HG02759 (cell line): ENCODE data around the gene ENOX1.

Experiments used
- ATAC-seq: cut with Tn5 transposase; IDR thresholded peaks from one replicate; pipeline ENCODE4 v1.9.1; 2021; ENCODE audit warnings: mild to moderate bottlenecking, moderate library complexity; ENCODE audit not compliant: unreplicated experiment

The ENOX1 gene

DNA sequence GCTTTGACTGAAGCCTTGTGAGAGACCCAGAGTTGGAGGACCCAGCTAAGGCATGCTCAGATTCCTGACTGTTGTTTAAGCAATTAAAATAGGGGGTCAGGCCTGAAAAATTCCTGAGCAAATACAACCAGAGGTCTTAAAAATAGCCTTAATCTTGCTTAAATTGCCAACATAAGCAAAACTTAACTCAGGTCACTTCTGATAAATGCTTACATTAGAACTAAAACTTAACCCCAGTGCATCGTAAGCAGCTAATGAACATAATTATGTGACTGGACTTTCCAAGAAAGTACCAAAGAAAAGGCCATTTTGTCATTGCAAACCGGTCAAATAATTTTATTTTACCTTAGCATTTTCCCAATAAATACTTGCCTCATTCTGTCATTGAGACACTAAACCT, 294.5 kb downstream of the ENOX1 start:
- ATAC-seq = no peak

DNA sequence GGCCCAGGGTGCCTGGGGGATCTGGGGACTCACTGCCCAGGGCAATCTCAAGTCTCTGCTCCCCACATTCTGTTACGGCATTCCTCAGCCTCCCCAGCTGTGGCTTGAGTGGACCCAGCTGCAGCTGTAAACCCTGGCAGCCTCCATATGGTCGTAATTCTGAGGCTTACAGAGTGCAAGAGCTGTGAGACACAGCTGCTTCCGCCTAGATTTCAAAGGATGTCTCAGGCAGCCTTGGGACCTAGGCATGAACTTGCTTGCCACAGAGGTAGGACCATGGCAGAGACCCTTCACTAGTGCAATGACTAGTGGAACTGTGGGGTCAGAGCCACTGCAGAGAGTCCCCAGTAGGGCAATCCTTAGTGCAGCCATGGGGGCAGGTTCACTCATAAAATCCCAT, 297.5 kb downstream of the ENOX1 start:
- no peak for ATAC-seq

DNA sequence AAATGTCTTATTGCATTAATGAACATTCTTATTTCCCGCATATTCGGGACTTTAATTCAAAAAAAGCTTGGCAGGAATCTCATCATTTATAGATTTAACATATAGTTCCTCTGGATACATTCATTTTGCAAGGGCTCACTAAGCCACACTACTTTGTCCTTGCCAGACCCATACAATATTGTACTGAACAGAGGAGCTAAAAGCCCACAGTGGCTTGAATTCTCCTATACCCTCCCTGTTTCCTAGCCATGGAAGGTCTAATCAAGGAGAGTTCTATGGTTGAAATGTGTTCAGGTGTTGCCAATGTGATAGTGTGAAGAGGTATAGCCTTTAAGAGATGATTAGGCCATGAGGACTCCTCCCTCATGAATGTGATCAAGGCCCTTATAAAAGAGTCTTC, 298.9 kb downstream of the ENOX1 start:
- no peak for ATAC-seq

DNA sequence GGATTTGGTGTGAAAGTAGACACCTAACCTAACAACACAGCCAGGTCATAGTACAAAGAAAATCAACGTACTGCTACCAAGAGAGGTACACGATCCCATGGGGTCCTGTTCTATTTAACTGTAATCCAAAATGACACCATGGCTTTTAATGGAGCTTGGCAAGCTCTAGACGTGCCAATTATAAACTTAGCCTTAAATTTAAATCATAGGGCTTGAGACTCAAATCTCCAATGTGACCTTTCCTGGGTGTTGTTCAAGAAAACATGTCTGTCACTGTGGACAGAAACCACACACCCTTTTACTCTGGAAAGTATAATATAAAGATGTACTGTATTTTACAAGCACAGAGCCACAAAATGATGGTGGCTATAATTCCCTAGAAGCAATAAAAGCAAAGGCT, 299.3 kb downstream of the ENOX1 start:
- no peak for ATAC-seq

DNA sequence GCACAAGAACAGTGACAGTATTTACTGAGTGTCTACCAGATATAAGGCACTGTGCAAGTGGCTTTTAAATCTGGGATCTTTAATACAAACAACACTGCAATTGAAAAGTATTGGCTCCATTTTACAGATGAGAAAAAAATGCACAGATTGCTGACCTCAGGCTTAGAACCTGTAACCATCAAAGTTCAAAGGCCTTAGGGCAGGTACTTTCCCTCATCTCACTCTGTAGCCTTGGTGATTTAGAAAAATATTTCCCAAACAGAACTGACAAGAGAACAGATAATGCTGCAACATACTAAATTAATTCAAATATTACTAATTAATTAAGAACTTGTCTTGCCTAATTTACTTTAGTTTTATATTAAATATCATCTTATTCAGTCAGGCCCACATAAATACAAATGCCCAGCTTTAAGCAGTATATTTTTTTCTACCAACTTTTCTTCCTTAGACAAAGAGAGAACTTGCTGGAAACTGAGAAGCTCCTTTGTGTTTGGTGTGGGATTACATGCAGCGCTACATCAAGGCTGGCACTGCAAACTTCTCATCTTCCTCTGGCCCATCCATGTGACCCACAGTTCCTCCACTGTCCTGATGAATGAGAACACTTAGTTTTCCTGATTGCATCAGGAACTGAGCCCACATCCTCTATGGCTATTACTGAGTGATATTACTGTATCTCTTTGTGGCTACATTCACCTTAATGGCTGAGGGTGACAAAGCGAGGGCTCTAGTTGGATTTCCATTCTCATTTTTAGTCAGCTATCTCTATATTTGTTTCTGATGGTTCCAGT, 302.1 kb downstream of the ENOX1 start:
- ATAC-seq = no peak

DNA sequence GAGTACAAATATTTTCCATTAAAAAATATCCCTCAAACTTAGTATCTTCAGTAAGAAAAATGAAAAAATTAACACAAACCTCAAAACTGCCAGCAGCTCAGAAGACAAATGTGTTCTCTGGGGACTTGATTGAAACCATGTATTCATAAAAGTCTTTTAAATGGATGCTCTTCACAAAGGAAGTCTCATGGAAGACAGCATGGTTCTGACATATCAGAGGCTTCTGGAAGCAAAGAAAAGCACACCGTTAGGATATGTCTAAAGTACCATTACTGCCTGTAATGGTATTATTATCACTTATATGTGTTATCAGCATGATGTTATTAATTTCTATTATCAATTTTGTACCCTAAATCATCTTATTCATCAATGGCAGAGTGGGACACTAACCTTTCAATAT, 302.8 kb downstream of the ENOX1 start:
- ATAC-seq = no peak

DNA sequence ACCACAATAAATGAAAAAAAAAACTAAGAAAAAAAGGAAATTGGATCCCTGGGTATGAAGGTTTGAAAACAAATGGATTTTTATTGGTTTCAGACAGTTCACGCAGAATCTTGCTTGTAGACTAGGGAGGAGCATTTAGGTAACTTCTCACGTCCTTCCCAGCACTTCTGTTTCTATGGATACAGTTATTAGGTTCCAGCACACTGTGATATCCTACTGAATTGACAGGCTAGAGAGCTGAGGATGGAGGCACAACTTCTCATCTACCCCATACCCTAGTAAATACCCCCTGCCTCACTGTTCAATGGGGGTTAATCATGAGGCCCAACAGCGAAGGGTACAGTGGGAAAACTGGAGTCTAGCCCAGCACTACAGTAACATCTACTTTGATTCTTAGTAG, 304.1 kb downstream of the ENOX1 start:
- ATAC-seq = no peak

DNA sequence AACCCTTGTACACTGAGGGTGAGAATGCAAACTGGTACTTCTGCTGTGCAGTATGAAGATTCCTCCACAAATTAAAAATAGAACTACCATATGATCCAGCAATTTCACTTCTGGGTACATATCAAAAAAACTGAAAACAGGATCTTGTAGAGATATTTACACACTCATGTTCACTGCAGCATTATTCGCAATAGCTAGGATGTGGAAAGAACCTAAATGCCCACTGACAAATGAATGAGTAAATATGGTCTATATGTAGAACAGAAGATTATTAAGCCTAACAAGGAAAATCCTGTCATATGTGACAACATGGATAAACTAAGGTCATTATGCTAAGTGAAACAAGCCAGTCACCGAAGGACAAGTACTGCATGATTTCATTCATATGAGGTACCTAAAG, 304.7 kb downstream of the ENOX1 start:
- ATAC-seq = no peak

DNA sequence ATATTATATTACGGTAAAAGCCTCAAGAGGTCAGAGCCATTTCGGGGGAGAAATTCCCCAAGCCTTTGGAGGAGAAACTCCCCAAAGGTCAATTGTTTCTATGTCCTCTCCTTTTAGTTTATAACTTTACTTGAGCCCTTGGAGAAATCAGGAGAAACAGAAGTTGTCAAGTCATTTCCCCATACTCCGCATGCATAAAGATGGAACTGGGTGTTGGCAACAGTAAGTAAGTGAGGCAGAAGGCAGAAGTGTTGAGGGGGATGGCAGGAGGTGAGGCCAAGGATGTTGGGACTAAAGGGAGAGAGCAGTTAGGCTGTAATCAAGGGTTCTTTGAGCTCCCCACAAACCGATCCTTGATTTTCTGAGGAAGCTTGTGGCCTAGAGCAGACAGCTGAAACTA, 307.9 kb downstream of the ENOX1 start:
- ATAC-seq = no peak

DNA sequence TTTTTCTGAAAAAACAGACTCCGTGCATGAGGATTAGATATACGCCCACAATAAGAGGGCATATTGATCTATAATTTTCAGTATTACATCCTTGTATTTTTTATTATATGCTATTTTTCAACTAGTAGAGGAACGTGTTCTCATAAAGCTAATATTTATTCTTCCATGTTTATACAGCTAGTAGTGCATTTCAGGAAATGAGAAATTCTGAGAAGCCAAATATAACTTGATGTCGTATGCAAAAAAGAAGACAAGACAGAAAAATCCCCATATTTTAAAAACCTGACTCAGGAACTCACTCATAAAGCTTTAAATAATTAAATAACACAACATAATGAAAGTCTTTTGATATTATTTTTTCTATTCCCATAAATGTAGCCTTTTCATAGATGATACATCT, 308.6 kb downstream of the ENOX1 start:
- ATAC-seq = no peak

DNA sequence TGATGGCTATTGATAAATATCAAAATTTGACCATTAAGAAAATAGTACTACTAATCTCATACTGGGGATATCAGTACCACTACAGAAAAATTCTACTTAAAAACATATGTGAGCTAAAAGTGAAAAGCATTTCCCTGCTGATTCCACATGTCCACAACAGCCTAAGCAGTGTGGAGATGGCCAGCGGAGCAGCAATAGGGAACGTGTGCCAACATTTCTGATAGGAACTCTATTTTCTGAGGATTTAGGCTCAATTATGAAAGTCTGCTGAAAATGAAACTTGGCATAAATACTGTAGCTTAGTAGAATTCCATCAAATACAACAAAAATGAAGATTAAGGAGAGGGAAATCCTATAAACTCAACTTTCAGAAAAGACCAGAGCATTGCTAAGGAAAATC, 311.6 kb downstream of the ENOX1 start:
- no peak for ATAC-seq

DNA sequence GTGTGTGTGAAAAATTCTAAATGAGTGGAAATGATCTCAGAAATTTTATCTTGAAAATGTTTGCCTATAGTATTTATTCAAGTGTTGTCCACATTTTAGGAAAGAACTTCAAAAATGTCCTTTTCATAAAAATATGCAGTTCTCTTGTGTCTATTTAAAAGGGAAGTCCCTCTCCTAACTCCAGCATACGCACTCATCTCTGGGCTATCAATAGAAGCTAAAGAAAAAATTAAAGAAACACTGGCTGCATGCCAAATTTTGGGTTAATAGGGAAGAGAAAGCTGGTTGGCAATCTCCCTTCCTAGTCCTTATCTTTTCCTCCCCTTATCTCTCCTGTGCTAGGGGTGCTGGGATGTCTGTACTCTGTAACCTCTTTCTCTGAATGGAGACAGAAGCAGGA, 313.3 kb downstream of the ENOX1 start:
- ATAC-seq = no peak

DNA sequence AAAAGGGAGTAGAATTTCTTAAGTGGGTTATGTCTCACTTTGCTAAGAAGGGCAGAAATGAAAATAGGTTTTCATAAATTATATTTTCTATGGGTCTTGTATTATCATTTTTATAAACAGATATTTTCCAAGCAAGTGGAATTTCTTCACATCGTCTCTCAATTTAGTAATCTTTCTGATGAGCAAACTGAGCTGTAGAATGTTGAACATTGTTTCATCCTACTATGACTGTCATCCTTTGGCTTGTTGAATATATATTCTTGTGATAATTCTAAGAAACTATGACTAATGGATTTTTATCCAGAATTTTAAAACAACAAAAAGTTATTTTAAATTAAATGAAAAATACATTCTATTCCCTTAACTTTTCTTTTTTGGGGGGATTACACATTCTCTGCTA, 313.8 kb downstream of the ENOX1 start:
- ATAC-seq = no peak

DNA sequence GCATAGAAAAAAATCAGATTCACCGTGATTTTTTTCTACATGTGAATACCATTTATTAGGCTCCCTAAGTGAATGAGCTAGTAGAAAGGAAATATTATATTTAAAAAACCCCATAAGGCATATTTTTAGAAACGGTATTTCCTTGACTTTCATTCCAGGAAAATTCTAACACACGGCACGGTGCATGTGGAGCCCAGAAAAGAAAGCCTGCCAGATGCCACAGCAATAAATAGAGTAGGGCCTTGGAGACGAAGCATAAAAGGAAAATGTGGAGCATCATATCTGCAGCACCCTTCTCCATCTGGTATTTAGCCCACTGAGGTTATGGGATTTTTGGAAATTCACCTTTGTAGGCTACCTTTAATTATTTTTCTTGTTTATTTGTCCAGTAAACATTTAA, 314.4 kb downstream of the ENOX1 start:
- ATAC-seq = no peak

DNA sequence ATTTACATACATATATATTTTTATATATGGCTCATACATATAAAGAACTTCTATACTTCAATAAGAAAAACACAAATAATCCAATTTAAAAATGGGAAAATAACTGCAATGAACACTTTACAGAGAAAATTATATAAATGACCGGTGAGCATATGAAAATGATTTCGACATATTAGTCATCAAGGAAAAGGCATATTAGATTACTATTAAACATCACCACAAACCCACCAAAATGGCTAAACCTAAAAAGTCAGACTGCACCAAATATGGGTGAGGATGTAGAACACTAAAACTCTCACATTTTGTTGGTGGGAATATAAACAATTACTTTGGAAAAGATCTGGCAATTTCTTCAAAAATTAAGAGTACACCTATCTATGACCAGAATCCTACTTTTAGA, 316.2 kb downstream of the ENOX1 start:
- no peak for ATAC-seq

DNA sequence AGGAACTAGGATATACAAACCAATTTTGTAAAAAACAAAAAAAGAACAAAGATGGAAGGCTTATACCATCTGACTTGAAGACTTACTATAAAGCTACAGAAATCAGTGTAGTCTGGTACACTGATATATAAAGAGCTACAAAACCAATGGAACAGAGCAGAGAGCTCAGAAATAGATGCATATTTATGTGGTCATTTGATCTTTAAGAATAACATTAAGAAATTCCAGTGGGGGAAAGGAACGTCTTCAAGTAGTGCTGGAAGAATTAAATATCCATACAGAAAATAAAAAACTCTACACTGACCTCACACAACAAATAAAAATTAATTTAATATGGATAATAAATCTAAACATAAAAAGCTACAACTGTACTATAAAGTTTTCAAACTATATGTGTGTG, 317.0 kb downstream of the ENOX1 start:
- ATAC-seq = no peak

DNA sequence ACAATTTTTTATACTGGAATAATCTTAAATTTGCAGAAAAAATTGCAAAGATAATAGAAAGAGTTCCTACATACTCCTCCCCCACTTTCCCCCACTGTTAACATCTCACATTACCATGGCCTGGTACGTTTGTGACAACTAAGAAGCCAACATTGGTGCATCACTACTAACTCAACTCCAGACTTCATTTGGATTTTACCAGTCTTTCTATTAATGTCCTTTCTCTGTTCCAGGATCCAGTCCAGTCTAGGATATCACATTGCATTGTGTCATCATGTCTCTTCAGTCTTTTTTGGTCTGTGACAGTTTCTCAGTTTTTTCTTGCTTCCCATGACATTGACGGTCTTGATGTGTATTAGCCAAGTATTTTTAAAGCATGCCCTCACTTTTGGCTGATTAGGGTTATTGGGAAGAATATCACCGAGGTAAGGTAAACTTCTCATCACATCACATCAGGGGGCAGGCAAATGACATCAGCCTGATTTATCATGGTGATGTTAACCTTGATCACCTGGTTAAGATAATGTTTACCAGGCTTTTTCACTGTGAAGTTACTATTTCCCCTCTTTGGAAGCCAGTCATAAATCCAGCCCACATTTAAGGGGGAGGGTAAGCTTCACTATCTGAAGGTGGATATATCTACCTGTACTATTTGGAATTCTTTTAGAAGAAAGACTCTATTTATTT, 322.1 kb downstream of the ENOX1 start:
- ATAC-seq = no peak

DNA sequence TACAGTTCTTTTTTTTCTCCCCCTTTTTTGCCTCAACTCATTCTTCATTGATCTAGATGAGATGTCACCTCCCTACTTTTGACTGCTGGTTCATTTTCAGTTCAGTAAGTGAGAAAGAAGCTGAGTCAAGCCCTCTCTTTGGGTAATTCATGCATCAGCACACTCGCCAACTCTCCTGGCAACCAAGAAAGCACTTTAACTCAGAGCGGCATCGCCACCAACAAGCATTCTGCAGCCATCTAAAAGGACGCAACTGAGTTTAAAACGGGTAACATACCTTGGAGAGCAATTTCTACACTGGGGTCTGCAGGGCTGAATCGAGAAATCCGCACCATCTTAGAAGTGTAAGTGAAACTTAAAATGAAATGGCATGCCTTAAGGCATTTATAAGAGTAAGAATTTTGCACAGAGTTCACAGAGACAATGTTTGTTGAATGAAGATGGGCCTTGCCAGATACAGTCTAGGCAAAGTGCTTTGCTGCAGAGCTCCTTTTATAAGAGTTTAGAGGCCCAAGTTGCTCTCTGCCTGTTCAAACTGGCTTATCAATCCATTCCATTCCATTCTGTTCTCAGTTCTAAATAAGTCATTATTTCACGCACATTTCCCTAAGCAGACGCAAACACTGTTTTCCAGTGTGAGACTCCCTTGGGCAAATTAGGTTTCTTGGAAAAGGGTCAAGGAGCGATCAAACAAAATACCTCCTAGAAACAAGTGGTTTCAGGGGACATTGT, 338.0 kb downstream of the ENOX1 start:
- no peak for ATAC-seq

DNA sequence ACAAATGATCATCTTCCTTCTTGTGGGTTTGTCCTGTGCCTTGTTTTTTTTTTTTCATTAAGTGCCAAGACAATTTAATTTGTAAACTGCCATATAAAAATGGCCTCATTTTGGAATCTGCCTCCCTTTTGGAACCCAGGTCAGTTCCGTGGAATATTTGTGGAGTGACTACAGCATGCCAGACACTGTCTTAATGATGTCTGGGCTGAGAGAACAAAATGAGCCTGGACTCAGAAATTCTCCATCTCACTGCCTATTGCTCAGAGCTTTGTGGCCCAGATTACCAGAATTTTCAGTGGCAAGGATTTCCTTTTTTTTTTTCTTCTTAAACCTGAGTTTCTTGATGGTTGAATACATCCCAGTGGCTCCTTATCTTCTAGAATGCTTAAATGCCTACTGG, 340.6 kb downstream of the ENOX1 start:
- ATAC-seq = no peak

DNA sequence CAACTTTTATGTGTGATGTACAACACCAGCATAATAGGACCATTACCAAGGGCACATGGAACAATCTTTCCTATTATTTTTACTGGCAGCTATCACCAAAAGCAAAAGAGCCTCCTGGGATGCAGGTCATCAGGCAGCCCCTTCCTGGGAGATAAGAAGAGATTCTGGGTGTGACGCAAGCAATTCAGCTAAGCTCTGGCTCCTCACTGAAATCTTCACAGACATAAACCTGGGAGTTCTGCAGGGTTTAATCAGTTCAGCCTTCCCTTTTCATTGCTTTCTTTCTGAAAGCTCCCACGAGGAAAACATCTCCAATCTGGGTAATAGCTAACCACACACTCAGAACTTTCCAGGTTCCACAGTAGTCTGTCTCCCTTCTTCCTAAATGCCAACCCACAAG, 341.1 kb downstream of the ENOX1 start:
- no peak for ATAC-seq

DNA sequence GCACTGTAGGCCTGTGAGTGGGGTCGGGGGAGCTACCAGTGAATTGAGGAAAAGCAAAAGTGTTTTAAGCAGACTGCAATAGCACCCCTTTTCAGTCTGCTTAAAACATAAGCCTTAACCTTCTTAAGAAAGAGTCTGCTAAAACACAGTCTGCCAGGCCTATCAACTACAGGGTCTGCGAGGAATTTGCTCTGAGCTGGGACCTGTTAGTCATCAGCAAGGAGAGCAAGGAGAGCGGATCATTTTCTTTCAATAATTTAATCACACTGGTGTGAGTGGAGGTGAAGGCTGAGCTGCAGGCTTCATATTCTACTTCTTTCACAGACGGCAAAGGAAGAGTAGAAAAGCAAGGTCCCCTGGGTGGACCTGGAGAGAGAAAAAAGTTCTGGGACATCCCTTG, 342.7 kb downstream of the ENOX1 start:
- ATAC-seq = no peak

DNA sequence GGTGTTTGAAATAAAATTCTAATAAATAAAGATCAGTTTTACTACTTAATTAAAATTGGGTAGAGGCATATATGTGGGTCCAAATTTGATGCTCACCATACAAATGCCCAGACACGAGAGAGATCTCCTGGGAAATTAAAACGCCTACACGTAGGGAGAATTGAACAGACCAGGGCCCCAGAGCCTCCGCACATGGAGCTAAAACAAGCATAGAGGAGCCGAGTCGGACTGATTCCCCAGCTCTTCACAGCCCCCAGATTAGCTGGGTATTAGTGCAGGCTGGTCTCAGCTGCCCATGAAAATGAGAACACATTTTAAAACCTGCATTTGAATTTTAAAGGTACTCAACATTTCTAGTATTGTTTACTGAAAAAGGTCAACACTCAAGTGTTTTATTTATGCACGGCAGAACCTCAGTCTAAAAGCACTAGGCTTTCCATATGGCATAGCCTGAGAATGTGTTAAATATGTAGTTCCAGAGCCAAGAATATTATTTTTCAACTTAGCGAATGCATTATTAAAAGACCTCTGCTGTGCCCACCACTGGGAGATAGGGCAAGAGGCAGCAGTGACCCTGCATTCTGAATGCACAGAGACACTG, 344.8 kb downstream of the ENOX1 start:
- ATAC-seq = no peak
